GM12878 (cell line): Measurements from ENCODE around the gene CLIP1. TPM values are rescaled to one million over a fixed set of nuclear protein-coding genes. Genes with fewer than 3 reads are reported as not detected.

Experiments
- BRCA1 ChIP-seq: IDR thresholded peaks from 2 replicates; pipeline ENCODE4 v1.6.1; 2011; ENCODE audit warnings: low read depth, low read length, improper control_type of control experiment
- CTCF ChIP-seq, 3 experiments: IDR thresholded peaks in 2 of 3; conservative IDR thresholded peaks in 1 of 3; 2 replicates each; pipeline ENCODE4 v1.5.1; 2011; ENCODE audit warnings: low read depth in 3 of 3, low read length in 3 of 3, mild to moderate bottlenecking in 3 of 3, control low read depth in 2 of 3, moderate library complexity in 2 of 3, inconsistent platforms in 1 of 3, mixed read lengths in 1 of 3; ENCODE audit not compliant: control insufficient read depth in 2 of 3, insufficient read depth in 1 of 3; ENCODE audit errors: extremely low read depth in 1 of 3
- CUX1 ChIP-seq: IDR thresholded peaks from 2 replicates; pipeline ENCODE4 v1.6.1; 2012; ENCODE audit warnings: improper control_type of control experiment, low read depth, low read length; ENCODE audit not compliant: insufficient replicate concordance
- E4F1 ChIP-seq: fragments of 450-650 bp; IDR thresholded peaks from 2 replicates; pipeline ENCODE4 v1.6.1; 2018; ENCODE audit warnings: borderline replicate concordance, mild to moderate bottlenecking; ENCODE audit not compliant: partially characterized antibody
- EZH2 ChIP-seq: IDR thresholded peaks from 2 replicates; pipeline ENCODE4 v1.6.1; 2012; ENCODE audit warnings: low read depth, mild to moderate bottlenecking, control low read depth, inconsistent platforms, low read length, borderline replicate concordance; ENCODE audit not compliant: control insufficient read depth
- FOXM1 ChIP-seq: IDR thresholded peaks from 2 replicates; pipeline ENCODE4 v1.6.1; 2012; ENCODE audit warnings: low read depth, mild to moderate bottlenecking, inconsistent platforms, low read length, moderate library complexity
- HDGF ChIP-seq: fragments of 450-650 bp; IDR thresholded peaks from 2 replicates; pipeline ENCODE4 v1.6.1; 2016; ENCODE audit warnings: antibody characterized with exemption
- IKZF2 ChIP-seq, 2 experiments: fragments of 450-650 bp; IDR thresholded peaks; 2 replicates each; pipeline ENCODE4 v1.6.1; 2017; ENCODE audit warnings: mild to moderate bottlenecking in 2 of 2, moderate library complexity in 2 of 2
- KDM1A ChIP-seq: fragments of 200-600 bp; sonication (generic); IDR thresholded peaks from 2 replicates; pipeline ENCODE4 v1.6.1; 2016; ENCODE audit warnings: borderline replicate concordance
- LARP7 ChIP-seq: fragments of 450-650 bp; IDR thresholded peaks from 2 replicates; pipeline ENCODE4 v1.6.1; 2017; ENCODE audit warnings: mild to moderate bottlenecking
- MEF2B ChIP-seq: fragments of 450-650 bp; IDR thresholded peaks from 2 replicates; pipeline ENCODE4 v1.6.1; 2018; ENCODE audit warnings: mild to moderate bottlenecking, moderate library complexity; ENCODE audit not compliant: partially characterized antibody, poor library complexity, severe bottlenecking
- MTA2 ChIP-seq: fragments of 450-650 bp; IDR thresholded peaks from 2 replicates; pipeline ENCODE4 v1.6.1; 2016; ENCODE audit warnings: low read depth, mild to moderate bottlenecking, moderate library complexity
- POLR2AphosphoS2 ChIP-seq: IDR thresholded peaks from 2 replicates; pipeline ENCODE4 v1.6.1; 2011; ENCODE audit warnings: low read depth, mild to moderate bottlenecking, low read length, improper control_type of control experiment, moderate library complexity
- POU2F2 ChIP-seq: IDR thresholded peaks from 3 replicates; pipeline ENCODE4 v1.6.1; 2011; ENCODE audit warnings: low read depth, mild to moderate bottlenecking, low read length, borderline replicate concordance
- SMAD5 ChIP-seq: IDR thresholded peaks from 2 replicates; pipeline ENCODE4 v1.6.1; 2016; ENCODE audit warnings: antibody characterized with exemption, low read depth
- SMARCA5 ChIP-seq: fragments of 450-650 bp; IDR thresholded peaks from 2 replicates; pipeline ENCODE4 v1.6.1; 2017; ENCODE audit warnings: mild to moderate bottlenecking
- SP1 ChIP-seq: IDR thresholded peaks from one replicate; pipeline ENCODE4 v1.6.1; 2011; ENCODE audit warnings: low read depth, low read length
- SUPT20H ChIP-seq: IDR thresholded peaks from 2 replicates; pipeline ENCODE4 v1.6.1; 2011; ENCODE audit warnings: low read depth, mild to moderate bottlenecking, low read length, moderate library complexity, borderline replicate concordance; ENCODE audit not compliant: control insufficient read depth
- TCF12 ChIP-seq: IDR thresholded peaks from 2 replicates; pipeline ENCODE4 v1.6.1; 2011; ENCODE audit warnings: low read depth, mild to moderate bottlenecking, low read length
- ZZZ3 ChIP-seq: IDR thresholded peaks from 2 replicates; pipeline ENCODE4 v1.6.1; 2011; ENCODE audit warnings: low read depth; ENCODE audit not compliant: control insufficient read depth, insufficient read length
- polyA plus RNA-seq, 11 experiments: library from polyadenylated mRNA; depleted of rRNA in 4 of 11; unstranded in 6 of 11; stranded (reverse) in 5 of 11; fragments of >200 nt; fragmentation: Nextera tagmentation in 4 of 11; fragmentation: Illumina TruSeq in 1 of 11; extraction: Ambion mirVana in 4 of 11; extraction: Trizol in 1 of 11; gene quantifications; 1 replicate in 1 of 11; 2 replicates in 10 of 11; pipeline versions ENCODE4 v1.2.1 to v1.2.3, GENCODE V29; 2011 to 2016; ENCODE audit warnings: inconsistent platforms in 2 of 11, missing spikeins in 2 of 11, low read depth in 1 of 11
- total RNA-seq, 4 experiments: library from RNA; depleted of rRNA in 3 of 4; stranded (reverse); fragments of >200 nt in 3 of 4; fragmentation: Illumina TruSeq in 1 of 4; extraction: Trizol in 1 of 4; gene quantifications; 2 replicates each; pipeline versions ENCODE4 v1.2.1 to v1.2.3, GENCODE V29; 2013 to 2021

CLIP1 gene
- total and polyA plus RNA-seq, 10 of the 15 experiments (the other 5 are each of a cell fraction or from before 2014, with no cell fraction given): 6.0 to 45.4 (median 25.2) TPM

GRCh38 chr12:122266230-122266901 is 156.1 kb downstream of the CLIP1 start, which contains the start of gene VPS33A (continued):
- TF ChIP-seq E4F1 (peak; percentile 95), POLR2AphosphoS2 (no peak; the same call in 1 of the 2 replicates), KDM1A (no peak), ZZZ3 (no peak), SMARCA5 (peak; percentile 60; the same call in 1 of the 2 replicates), SMAD5 (no peak; the same call in 1 of the 2 replicates), EZH2 (no peak), TCF12 (peak; percentile 76), CTCF (IDR thresholded peaks at IDR 0.05 in 2 of 3, conservative IDR thresholded peaks at IDR 0.05 in 1 of 3; ENCODE audit: control insufficient read depth in 2 of 3, extremely low read depth in 1 of 3, insufficient read depth in 1 of 3, low read depth in 3 of 3, low read length in 3 of 3) (no peak), MTA2 (no peak), POU2F2 (peak; percentile 87), MEF2B (peak; percentile 71), SUPT20H (no peak), FOXM1 (no peak), LARP7 (peak; percentile 81), SP1 (peak; percentile 86), HDGF (peak; percentile 90), IKZF2 (IDR thresholded peaks at IDR 0.05) (peak in 1 of 2 experiments; percentile 39; a peak in 2 of 4 replicates), CUX1 (no peak), BRCA1 (no peak)
